NCI-H2081 treated with DMSO at 0.1 percent for 48 hours (cell line): Measurements from ENCODE around the gene ZSCAN5B.
"Not testable (repeated sequence)": the region's sequence is repeated elsewhere in the genome, so short reads cannot be mapped to it uniquely, and the experiment has no call there.

Experiments
- DNase-seq: peaks from one replicate; lab custom pipeline; 2025; lab: John Stamatoyannopoulos, UW

Gene ZSCAN5B

DNA sequence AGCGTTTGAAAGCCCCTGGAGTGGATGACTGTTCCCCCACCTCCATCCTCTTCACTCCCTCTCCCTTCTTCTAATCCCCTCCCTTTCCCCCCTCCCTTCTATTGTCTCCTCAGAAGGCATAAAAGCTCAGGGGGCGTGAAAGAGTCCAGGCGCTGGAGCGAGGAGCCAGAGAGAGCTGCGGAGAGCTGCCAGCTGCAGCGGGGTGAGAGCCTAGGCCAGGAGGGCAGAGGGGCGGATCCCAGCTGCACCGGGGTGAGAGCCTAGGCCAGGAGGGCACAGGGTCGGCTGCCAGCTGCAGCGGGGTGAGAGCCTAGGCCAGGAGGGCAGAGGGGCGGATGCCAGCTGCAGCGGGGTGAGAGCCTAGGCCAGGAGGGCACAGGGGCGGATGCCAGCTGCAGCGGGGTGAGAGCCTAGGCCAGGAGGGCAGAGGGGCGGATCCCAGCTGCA lies 21.7 kb downstream of the ZSCAN5B start, which contains the start of gene GALP:
TSS of gene GALP (plus strand) at position 148 of the 447 bp plus-strand sequence. CDS start 1,101 bp downstream, outside the sequence.
- not testable (repeated sequence) for DNase-seq

DNA sequence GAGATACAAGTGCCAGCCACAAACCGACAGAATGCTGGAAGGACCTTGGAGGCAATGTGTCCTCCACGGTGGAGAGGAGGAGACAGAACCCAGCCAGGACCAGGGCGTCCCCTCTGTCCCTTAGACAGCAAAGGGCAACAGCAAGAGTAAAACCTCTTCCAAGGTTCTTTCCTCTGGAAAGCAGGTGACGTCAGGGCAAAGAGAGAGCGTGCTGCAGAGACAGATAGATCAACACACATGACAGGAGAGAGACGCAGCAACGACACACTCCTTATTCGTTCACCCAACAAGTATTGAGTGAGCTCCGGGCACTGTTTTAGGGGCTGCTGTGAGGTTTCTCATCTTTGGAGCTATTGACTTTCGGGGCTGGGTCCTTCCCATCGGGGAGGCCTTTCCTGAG lies 23.0 kb downstream of the ZSCAN5B start:
- no peak for DNase-seq

DNA sequence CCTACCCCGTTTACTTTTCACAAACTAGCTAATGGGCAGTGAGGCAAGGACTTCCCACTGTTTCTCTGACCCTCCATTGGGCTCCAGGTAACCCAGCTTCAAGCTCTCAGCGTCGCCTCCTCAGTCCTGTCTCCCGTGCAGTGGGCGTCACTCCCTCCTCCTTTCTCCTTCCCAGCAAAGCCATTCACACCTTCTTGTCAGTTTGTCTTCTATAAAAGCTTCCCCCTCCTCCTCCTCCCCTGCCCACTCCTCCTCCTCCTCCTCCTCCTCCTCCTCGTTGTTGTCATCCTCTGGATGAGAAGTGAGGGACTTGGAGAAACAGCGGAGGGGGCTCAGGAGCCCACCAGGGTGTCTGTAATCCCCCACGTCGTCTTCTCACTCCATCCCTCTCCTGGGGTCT lies 23.5 kb downstream of the ZSCAN5B start:
- DNase-seq = no peak

DNA sequence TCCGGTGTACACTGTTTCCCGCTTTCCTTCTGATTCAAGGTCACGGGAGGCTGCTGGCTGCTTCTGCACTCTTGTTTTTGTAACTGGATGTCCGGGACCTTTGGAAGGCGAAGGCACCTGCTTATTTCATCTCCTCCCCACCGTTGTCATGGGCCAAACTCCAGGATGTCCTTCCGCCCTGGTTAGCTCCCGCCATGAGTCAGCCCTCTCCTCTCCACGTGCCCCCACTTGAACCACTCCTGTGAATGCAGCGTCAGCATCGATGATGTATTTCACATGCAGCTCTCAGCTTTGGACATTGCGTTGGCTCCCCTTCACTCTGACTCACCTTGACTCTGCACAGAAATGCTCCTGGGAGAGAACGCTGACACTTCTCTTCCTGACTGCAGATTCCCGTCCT lies 27.3 kb downstream of the ZSCAN5B start:
- DNase-seq = no peak

DNA sequence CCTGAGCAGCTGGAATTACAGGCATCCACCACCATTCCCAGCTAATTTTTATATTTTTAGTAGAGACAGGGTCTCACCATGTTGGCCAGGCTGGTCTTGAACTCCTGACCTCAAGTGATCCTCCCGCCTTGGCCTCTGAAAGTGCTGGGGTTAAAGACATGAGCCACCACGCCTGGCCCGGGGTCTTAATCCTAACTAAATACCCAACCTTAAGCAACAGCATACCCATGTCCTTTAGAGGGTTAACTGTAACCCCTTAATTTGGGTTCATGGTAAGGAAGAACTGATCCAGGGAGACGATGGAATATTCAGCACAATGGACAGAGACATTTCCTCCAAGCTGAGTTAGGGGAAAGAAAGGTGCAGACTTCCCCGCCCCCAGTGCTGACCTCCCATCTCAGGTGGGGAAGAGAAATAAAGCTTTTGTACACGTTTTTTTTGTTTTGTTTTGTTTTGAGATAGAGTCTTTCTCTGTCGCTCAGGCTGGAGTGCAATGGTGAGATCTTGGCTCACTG lies 30.5 kb downstream of the ZSCAN5B start:
- no peak for DNase-seq

DNA sequence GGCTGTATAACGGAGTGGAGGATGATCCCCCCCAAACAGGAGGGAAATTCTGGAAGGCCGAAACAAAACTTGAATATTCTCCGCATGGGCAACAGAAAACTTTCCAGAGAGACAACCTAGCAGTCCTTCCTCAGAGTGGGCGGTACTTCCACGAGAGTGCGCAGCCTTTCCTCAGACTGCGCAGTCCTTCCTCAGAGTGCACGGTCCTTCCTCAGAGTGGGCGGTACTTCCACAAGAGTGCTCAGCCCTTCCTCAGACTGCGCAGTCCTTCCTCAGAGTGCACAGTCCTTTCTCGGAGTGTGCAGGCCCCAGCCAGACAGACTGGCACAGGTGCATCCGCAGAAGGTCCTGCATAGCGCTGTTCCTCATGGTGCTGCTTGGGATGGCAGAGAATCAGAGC lies 34.5 kb downstream of the ZSCAN5B start:
- no peak for DNase-seq

DNA sequence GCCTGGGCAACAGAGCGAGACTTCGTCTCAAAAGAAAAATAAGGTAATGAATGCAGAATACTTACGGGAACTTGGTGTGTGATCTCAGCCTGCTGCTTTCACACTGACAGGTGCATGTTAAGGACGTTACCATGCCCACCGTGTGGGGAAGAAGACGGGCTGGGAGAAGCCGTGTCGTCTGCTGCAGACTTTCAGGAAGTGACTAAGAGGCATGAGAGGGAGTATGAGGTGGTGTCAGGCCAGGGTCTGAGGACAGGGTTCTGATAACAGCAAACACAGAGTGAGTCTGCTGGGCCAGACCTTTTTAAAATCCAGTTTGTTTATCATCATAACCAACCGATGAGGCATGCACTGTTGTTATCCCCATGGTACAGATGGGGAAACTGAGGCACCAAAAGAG lies 35.3 kb downstream of the ZSCAN5B start:
- DNase-seq = no peak

DNA sequence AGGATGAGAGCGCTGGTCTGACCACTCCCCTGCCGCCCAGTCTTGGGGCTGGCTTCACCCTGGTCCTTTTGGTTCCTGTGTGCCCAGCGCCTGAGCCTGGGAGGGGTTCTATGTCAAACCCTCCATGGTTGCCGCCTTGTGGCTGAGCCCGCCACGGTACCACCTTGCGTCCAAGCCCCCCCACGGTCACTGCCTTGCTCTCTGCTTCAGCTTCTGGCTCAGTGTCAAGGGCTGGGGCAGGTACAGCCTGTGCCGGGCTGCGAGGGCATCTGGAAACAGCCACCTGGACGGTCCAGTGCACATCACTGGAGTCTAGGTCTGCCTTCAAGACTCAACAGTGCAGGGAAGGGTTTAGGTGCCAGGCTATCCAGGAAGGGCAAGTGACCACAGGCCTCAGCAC lies 36.0 kb downstream of the ZSCAN5B start:
- no peak for DNase-seq

DNA sequence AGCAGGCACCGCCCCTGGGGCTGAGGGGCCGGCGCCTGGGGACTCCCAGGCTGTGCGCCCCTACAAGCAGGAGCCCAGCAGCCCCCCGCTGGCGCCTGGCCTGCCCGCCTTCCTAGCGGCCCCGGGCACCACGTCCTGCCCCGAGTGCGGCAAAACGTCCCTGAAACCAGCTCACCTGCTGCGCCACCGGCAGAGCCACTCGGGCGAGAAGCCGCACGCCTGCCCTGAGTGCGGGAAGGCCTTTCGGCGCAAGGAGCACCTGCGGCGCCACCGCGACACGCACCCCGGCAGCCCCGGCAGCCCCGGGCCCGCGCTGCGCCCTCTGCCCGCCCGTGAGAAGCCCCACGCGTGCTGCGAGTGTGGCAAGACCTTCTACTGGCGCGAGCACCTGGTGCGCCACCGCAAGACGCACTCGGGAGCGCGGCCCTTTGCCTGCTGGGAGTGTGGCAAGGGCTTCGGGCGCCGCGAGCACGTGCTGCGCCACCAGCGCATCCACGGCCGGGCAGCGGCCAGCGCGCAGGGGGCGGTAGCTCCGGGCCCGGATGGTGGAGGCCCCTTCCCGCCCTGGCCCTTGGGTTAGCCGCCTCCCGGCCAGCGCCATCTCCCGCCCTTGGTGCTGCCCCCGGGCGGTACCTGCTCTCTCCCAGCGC lies 37.8 kb downstream of the ZSCAN5B start:
- DNase-seq = no peak

DNA sequence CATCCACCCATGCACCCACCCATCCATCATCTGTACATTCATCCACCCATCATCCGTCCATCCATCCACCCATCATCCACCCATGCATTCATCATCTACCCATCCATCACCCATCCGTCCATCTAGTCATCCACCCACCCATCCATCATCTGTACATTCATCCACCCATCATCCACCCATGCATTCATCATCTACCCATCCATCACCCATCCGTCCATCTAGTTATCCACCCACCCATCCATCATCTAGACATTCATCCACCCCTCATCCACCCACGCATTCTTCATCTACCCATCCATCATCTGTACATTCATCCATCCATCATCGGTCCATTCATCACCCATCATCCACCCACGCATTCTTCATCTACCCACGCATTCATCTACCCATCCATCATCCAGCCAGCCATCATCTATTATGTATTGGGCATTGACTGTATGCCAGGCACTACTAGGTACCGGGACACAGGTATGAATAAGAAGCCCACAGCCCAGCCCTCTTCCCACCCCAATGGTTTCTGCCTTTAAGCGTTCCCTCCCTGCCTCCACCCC lies 38.5 kb downstream of the ZSCAN5B start:
- no peak for DNase-seq

DNA sequence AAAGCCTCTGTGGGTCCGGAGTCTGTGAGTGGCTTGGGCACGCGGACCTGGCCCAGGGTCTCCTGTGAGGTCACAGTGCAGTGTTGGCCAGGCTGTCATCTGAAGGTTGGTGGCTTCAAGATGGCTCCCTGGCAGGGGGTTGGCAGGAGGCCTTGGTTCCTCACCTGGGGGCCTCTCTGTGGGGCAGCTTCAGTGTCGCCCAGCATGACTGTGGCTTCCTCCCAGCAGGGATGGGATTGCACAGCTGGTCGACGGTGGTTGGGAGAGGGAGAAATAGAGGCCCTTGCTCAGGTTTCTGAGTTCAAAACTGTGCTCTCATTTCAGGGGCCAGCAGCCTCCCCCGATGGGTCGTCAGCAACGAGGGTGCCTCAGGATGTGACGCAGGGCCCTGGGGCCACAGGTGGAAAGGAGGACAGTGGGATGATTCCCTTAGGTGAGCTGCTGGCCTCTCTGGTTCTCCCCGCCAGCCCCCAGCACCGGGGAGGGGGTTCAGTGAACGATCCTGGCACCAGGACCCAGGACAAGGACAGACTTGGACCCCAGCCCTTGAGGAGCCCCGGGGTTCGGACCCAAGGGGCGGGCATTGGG lies 39.3 kb downstream of the ZSCAN5B start:
- DNase-seq = no peak

DNA sequence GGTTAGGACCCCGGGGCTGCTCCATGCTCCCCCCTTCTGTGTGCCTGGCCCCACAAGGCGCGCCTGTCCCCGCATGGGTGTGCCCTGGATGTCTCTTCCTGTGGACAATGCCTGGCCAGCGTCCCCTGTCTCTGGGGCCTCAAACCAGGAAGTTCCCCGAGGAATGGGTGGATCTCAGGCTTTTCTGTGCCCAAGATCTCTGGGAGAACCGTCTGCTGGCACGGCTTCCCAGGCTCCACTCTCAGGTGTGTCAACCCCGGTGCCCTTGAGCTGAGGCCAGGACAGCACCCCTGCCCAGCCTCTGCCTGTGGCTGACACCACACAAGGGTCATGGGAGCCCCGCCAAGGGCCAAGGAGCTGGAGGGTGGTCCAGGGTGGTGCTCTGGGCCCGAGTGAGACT lies 40.8 kb downstream of the ZSCAN5B start:
- no peak for DNase-seq

DNA sequence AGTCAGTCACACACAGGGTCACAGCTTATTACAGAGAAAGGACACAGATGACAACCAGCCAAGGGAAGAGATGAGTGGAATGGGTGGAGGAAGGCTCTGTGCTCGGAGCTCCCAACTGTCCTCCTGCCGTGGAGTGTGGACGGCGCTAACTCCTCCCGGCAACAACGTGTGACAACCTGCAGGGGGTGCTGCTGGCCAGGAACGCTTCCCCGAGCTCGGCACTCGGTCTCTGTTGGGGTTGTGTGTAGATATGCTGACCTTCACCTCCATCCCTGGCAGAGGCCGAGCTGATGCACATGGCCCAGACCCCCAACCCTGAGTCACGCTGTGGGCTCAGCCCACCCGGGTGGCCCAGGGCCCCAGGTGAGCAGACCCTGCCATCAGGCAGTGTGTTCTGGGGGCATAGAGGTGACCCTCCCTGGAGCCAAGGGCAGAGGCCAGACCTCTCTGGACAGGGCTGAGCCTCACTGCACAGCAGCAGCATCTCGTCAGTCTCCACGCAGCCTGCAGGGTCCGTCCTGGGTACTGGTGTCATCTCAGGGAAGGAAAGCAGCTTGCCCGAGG lies 42.4 kb downstream of the ZSCAN5B start:
- no peak for DNase-seq

DNA sequence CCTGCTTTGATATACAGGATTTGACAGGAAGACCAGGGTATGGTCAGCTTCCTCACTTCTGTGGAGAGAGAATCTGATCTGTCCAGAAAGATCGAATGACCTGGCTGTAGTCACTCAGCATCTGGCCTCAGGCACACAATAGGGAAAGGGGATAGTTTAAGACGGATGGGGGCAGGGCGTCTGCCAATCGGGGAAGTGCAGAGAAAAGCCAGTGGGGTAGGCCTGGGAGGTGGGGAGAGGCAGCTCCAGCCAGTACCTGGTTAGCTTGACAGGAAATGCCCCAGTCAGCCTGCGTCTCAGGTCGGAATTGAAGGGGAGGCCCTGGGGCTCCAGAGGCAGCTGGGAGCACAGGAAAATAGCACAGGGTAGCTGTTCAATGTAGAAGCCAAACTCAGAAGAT lies 44.1 kb downstream of the ZSCAN5B start:
- DNase-seq = no peak

DNA sequence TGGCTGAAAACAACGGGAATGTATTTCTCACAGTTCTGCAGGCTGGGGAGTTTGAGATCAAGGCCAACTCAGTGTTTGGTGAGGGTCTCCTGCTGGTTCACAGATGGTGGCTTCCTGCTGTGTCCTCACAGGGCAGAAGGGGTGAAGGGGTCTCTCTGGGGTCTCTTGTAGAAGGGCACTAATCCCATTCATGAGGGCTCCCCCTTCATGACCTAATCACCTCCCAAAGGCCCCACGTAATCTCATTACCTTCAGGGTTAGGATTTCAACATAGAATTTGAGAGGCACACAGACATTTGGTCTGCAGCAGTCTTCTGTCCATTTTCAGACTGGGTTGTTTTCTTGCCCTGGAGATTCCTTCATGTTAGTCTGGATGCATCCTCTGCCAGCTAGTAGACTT lies 44.9 kb downstream of the ZSCAN5B start:
- no peak for DNase-seq

DNA sequence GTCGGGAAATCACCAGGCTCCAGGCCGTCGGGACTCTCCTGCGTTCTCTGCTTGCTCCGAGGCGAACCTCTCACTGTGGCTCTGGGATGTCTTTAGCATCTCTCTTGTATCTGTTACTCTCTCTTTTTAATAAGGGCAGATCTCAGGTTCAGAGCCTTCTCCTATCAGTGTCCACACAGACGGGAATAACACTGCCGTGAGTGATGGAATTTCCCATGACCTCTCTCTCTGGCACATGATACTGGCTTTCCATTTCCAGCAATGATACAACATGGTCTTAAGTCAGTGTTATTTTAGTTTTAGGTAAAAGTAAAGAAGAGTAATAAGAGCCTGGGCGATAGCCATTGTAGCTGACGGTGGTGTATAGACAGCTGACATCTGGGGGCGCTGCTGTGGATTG lies 47.2 kb downstream of the ZSCAN5B start:
- no peak for DNase-seq

DNA sequence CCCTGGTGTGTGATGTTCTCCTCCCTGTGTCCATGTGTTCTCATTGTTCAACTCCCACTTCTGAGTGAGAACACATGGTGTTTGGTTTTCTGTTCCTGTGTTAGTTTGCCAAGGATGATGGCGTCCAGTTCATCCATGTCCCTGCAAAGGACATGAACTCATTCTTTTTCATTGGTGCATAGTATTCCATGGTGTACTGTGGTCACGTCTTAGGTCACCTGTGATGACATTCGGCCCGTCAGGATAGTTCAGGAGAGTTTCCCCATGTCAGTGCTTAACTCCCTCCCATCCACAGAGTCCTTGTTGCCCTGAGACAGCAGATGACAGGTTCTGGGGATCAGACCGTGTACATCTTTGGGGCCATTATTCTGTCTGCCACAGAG lies 47.9 kb downstream of the ZSCAN5B start:
- DNase-seq = no peak

DNA sequence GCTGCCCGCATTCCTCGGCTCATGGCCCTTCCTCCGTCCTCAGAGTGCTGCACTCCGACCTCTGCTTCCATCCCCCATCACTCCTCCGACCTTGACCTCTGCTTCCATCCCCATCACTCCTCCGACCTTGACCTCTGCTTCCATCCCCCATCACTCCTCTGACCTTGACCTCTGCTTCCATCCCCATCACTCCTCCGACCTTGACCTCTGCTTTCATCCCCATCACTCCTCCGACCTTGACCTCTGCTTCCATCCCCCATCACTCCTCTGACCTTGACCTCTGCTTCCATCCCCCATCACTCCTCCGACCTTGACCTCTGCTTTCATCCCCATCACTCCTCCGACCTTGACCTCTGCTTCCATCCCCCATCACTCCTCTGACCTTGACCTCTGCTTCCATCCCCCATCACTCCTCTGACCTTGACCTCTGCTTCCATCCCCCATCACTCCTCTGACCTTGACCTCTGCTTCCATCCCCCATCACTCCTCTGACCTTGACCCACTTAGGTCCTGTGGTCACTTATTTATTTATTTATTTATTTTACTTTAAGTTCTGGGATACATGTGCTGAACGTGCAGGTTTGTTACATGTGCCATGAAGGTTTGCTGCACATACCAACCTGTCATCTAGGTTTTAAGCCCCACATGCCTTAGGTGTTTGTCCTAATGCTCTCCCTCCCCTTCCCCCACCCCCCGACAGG lies 48.5 kb downstream of the ZSCAN5B start:
- not testable (repeated sequence) for DNase-seq

DNA sequence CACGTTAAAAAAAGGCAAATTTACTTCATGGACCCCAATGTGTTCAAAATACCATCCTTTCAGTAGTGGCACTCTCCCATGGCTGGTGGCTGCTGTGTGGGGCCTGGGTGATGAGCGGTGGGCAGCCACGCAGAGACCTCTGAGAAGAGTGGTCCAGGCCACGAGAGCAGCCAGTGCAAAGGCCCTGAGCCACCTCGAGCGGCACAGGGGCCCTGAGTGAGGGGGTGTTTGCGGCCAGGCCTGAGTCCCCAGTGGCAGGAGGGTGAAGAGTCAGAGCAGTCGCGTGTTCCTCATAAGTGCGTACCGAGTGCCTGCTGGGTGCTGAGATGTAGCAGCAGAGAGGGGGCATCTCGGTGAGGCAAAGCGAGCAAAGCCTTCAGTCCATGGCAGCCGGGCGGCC lies 49.5 kb downstream of the ZSCAN5B start:
- no peak for DNase-seq

DNA sequence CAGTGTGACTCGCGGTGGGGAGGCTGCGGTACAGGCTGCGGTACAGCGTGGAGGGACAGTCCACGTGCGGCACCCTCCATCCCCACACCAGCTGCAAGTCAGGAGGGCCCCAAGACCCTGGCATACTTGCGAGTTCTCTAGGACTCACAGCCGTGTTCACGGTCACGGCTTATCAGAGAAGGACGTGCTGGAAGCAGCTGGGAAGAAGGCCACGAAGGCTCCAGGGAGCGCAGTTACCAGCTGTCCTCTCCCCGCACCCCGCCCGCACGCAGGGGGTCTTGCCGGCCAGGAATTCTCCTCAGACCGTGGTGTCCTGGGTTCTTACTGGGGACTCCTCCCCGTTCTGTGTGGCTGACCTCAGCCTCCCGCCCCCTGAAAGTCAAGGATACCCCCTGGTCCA lies 50.3 kb downstream of the ZSCAN5B start:
- no peak for DNase-seq

DNA sequence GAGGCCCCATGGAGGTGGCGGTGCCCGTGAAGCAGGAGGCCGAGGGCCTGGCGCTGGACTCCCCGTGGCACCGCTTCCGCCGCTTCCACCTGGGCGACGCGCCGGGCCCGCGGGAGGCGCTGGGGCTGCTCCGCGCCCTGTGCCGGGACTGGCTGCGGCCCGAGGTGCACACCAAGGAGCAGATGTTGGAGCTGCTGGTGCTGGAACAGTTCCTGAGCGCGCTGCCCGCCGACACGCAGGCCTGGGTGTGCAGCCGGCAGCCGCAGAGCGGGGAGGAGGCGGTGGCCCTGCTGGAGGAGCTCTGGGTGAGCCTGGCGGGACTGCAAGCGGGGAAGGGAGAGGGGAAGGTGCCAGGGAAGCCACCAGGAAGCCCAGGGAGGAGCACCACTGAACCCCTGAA lies 50.7 kb downstream of the ZSCAN5B start:
- no peak for DNase-seq

DNA sequence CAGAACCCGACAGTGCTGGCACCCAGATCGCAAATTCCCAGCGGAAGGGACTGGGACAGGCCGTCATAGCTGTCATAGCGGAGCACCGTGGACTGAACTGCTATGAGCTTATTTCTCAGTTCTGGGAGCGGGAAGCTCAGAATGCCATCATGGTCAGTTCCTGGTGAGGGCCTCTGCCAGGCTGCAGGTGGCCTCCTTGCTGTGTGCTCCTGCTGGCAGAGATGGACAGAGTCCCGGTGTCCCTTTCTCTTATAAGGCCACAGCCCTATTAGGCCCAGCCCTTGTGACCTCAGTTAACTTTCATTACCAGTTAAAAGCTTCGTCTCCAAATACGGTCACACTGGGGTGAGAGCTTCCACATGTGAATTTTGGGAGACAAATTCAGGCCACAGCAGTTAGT lies 51.9 kb downstream of the ZSCAN5B start:
- no peak for DNase-seq

DNA sequence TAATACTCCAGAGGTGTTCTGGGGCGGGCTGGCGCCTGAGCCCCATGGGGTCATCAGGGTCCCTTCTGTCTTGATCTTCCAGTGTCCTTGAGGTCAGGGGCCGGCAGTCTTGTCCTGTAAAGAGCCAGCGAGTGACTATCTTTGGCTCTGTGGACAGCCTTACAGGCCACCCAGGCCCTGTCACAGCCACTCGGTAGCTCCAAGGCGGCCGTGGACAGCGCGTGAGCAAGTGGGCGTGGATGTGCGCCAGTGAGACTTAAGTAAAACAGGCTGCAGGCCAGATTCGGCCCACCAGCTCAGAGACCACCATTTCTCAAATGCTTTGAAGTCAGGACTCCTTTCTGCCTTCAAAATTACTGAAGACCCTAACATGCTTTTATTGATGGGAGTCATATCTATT lies 52.8 kb downstream of the ZSCAN5B start:
- DNase-seq = no peak
